GM12801 (cell line): Measurements from ENCODE around the gene PLEKHG5.

ENCODE experiments used
- CTCF ChIP-seq: IDR thresholded peaks from one replicate; pipeline ENCODE4 v1.5.1; 2011; ENCODE audit warnings: control low read depth; ENCODE audit not compliant: insufficient read length; ENCODE audit errors: extremely low read depth

Gene PLEKHG5

GRCh38 chr1:6495041-6495441, 3.6 kb upstream of the PLEKHG5 start:
- TF ChIP-seq CTCF, result no peak

GRCh38 chr1:6494627-6495026, 3.2 kb upstream of the PLEKHG5 start:
- no peak for TF ChIP-seq CTCF

- no peak for TF ChIP-seq CTCF
Measured at GRCh38 chr1:6491966-6492365, 499 bp upstream of the PLEKHG5 start.

GRCh38 chr1:6491081-6491449, 402 bp downstream of the PLEKHG5 start:
- no peak for TF ChIP-seq CTCF

- TF ChIP-seq CTCF, result no peak
Measured at GRCh38 chr1:6490181-6491080, 1.0 kb downstream of the PLEKHG5 start.

GRCh38 chr1:6489799-6490180, 1.7 kb downstream of the PLEKHG5 start:
- TF ChIP-seq CTCF, result no peak

- no peak for TF ChIP-seq CTCF
Measured at GRCh38 chr1:6489383-6489765, 2.1 kb downstream of the PLEKHG5 start.
